GM13976 (cell line): ENCODE results near the gene INF2.

Experiments used
- DNase-seq: peaks from one replicate; pipeline ENCODE4 v3.0.0; 2012; ENCODE audit warnings: low spot score
- CTCF ChIP-seq: IDR thresholded peaks from 2 replicates; pipeline ENCODE4 v1.5.1; 2012; ENCODE audit warnings: borderline replicate concordance, mild to moderate bottlenecking; ENCODE audit not compliant: insufficient read depth; ENCODE audit errors: extremely low read depth, missing control alignments, control extremely low read depth
- in situ Hi-C: fragments of 300-500 bp; cut with MboI; formaldehyde crosslinking; loops from one replicate; pipeline ENCODE4 v1.12.0; 2022; ENCODE audit warnings: low sequenced_read_pairs, mixed read lengths, inconsistent platforms; ENCODE audit not compliant: unreplicated experiment

Gene INF2

GRCh38 chr14:104734601-104734990 is 45.2 kb downstream of the INF2 start:
- in situ Hi-C loops, result no loop called here
- TF ChIP-seq CTCF, result no peak
- no peak for DNase-seq

GRCh38 chr14:104734991-104735779 is 45.8 kb downstream of the INF2 start:
- TF ChIP-seq CTCF, result no peak
- DNase-seq, result no peak
- in situ Hi-C loops, result no loop called here

GRCh38 chr14:104735830-104736642 is 46.6 kb downstream of the INF2 start:
- in situ Hi-C loops, result no loop called here
- DNase-seq, result no peak
- TF ChIP-seq CTCF, result no peak

GRCh38 chr14:104738375-104739019 is 49.1 kb downstream of the INF2 start:
- in situ Hi-C loops, result no loop called here
- TF ChIP-seq CTCF, result no peak
- DNase-seq, result no peak

- in situ Hi-C loops, result no loop called here
- TF ChIP-seq CTCF, result no peak
- DNase-seq, result no peak
Observed at GRCh38 chr14:104739026-104739425, 49.6 kb downstream of the INF2 start.

GRCh38 chr14:104739546-104740516 is 50.4 kb downstream of the INF2 start:
- no peak for DNase-seq
- no peak for TF ChIP-seq CTCF
- in situ Hi-C loops, result no loop called here
